ENCODE data around the gene SARNP.
"Not testable (repeated sequence)": the region's sequence is repeated elsewhere in the genome, so short reads cannot be mapped to it uniquely, and the experiment has no call there.

Gene SARNP

DNA sequence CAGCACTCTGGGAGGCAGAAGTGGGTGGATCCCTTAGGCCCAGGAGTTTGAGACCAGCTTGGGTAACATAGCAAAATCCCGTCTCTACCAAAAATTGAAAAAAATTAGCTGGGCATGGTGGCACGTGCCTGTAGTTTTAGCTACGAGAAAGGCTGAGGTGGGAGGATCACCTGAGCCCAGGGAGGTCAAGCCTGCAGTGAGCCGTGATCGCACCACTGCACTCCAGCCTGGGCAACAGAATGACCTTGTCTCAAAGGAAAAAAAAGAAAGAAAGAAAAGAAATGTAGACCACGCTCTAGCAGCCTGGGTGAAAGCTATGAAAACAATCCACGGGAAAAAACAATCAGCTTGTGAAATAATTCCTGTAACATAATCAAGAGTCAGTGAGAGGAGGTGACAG is 29.0 kb downstream of the SARNP start:
- no peak for DNase-seq

DNA sequence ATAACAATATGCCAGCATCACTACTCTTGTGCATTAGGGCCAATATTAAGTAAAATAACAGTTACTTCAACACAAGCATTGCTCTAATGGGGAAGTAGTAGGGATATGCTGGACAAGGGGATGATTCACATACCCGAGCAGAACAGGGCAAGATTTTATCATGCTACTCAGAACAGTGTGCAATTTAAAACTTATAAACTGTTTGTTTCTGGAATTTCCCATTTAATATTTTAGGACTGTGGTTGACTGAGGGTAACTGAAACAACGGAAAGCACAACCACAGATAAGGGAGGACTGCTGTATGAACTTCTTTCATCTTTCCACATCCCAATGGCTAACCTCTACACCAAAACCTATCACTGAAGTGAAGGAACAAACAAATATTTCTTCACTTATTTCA is 36.8 kb downstream of the SARNP start:
- no peak for DNase-seq

DNA sequence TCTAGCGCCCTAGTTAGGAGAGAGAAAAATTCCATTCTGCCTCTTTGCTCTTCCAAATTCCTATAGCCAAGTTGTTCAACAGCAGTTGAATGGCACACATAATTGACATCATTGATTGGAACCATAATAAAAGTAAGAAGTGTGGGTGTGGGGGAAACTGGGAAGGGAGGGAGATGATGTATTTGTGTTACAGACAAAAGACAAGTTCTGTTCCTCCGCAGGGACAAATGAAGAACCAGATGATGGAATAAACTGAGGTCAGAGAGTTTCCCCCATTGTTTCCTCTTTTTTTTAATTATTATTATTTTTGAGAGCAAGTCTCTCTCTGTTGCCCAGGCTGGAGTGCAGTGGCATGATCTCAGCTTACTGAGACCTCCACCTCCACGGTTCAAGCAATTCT is 39.7 kb downstream of the SARNP start:
- no peak for DNase-seq

DNA sequence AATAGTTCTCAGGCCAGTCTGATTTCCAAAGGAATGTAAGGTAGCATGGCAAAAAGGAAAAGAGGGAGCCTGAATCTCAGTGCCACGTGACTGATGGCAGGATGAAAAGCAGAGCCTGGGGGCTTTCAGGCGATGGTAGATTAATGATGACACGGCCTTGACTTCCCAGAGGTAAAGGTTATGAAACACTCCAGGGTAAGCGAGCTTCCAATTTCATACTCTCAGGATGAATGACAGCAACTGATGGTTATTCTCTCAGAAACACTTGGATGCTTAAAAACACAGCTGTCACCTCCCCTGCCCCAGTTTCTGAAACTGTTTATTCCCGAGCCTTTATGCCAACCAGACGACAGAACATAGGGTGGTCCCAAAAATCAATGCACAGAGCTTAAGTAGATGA is 45.8 kb downstream of the SARNP start:
- DNase-seq: no peak

DNA sequence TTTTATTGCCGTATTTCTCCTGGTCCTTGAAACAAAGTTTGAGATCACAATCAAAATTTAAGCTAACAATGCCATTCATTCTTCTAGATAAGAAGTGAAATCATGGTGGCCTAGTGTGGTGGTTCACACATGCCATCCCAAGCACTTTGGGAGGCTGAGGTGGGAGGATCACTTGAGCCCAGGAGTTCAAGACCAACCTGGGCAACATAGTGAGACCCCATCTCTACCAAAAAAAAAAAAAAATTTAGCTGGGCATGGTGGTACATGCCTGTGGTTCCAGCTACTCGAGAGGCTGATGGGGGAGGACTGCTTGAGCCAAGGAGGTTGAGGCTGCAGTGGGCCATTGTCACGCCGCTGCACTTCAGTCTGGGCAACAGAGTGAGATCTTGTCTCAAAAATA is 50.4 kb downstream of the SARNP start:
- DNase-seq: no peak

DNA sequence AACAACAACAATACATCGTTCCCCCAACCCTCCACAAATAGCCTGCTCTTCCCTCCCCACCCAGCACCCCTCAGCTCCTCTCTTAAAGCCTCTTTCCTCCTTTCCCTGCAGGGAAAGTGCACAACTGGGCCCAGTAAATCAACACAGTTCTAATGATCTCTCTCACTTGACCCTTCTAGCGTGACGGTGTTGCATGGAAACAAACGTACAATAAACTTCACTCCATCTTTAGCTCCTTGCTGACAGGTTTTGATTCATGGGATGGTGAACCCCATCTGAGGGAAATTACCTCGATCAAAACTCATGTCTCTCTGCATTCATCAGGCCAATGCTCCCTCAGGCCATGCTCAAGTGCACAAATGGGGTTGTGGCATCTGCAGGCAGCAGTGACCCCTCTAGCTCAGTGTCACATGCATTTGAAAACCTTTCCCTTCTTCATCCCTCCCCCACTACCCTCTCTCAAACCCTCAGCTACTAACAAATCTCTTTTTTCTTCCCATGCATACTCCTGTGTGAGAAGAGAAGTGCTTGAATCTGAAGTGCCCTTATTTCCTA is 51.7 kb downstream of the SARNP start:
- DNase-seq: no peak

DNA sequence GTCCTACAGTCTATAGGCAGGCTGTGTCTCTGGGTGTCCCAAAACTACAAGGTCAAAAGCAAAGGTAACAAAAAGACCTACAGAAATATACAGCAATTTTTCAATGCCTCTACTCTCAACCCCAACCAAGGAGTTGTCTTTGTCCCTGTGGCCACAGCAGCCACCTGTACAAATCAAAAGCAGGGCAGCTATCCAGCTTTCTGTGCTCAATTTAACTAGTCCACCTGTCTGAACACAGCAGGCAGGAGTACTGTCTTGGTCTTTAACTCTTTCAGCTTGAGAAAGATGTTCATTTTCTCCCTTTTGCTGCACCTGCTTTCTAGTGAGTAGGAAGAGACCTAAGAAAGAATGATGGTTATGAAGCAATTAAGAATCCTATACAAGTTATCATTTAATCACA is 54.9 kb downstream of the SARNP start:
- DNase-seq: no peak

DNA sequence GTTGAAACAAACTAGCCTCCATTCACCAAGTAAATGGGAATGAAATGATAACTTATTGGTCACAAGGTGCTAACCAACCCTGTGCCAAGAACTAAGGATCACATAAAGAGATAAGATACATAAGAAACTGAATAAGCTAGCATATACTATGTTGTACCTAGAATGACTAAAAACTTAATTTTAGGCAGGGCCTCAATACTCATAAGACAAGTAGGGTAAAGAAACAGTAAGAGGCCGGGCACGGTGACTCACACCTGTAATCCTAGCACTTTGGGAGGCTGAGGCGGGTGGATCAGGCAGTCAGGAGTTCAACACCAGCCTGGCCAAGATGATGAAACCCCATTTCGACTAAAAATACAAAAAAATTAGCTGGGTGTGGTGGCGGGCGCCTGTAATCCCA is 56.9 kb downstream of the SARNP start:
- no peak for DNase-seq

DNA sequence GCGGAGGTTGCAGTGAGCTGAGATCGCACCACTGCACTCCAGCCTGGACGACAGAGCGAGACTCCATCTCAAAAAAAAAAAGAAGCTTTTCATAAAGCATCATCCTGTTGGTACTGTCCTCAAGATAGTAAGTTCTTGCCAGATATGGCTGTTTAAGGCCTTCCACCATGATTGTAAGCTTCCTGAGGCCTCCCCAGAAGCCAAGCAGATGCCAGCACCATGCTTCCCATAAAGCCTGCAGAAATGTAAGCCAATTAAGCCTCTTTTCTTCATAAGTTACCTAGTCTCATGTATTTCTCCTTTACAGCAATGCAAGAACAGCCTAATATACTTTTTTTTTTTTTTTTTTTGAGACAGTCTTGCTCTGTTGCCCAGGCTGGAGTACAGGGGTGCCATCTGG is 58.9 kb downstream of the SARNP start:
- DNase-seq: not testable (repeated sequence)

DNA sequence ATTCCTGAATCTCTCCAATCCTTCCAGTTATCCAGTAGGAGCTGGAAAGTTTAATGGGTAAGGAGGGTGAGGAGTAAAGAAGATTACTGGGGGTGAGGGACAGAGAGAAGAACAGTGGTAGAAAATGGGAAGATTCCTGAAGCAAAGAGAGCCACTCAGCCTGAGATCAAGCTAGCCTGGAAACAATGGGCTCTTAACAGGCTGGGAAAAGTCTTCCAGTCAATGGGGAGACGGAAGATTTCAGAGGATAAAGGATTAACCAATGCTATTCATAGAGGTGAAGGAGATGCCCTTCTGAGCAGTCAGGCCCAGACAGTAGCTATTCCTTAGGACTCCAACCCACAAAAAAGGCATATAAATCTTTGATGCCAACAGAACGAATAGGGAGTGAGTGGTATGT is 59.8 kb downstream of the SARNP start:
- DNase-seq: no peak

DNA sequence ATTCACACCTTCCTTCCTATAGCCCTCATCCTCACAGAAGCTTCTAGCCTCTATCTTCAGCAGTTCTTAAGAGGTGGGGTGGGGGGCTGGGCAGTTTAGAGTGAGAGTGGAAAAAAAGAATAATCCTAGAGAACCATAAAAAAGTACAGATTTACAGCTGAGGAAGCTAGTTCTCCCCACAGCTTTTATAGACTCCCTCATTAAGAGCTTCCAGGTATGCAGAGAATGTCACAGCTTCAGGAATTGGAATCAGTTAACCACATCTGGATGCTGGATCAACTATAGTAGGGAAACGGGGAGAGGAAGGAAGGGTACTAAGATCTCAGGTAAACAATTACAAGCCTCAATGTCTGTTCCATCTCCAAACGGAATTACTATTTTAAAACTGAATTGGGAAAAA is 62.3 kb downstream of the SARNP start:
- no peak for DNase-seq

DNA sequence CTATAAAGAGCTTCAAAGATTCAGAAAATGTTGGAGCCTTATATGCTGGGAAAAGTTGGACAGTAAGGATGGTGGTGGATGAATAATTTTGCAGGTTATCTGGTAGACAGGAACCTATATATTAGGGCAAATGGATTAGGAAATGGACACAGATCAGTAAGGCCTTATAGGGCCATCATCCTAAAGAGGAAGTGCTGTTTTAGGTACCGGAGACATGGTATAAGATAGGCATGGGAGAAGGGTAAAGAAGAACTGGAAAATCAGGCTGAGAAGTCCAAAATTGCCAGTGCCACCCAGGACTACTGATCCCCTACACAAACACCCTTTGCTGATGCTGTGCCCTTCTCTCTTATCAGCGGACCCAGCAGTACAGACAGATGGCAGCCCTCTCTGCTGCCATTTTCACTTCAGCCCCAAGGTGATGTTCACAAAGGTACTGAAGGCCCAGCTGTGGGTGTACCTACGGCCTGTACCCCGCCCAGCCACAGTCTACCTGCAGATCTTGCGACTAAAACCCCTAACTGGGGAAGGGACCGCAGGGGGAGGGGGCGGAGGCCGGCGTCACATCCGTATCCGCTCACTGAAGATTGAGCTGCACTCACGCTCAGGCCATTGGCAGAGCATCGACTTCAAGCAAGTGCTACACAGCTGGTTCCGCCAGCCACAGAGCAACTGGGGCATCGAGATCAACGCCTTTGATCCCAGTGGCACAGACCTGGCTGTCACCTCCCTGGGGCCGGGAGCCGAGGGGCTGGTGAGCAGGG is 69.1 kb downstream of the SARNP start:
- no peak for DNase-seq

DNA sequence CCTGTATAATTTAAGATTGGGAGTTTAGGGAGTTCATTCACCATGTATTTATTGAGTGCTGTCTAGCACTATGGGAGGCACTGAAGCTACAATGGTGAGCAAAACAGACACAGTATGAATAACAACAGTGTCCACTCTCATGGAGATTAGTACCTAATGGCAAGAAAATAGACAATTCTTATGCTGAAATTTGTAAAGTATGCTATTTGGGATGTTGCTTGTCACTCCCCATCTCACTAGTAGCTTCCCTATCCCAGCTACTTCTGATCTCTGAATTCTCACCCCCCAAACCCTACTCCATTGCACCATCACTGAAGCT is 70.7 kb downstream of the SARNP start:
- no peak for DNase-seq

DNA sequence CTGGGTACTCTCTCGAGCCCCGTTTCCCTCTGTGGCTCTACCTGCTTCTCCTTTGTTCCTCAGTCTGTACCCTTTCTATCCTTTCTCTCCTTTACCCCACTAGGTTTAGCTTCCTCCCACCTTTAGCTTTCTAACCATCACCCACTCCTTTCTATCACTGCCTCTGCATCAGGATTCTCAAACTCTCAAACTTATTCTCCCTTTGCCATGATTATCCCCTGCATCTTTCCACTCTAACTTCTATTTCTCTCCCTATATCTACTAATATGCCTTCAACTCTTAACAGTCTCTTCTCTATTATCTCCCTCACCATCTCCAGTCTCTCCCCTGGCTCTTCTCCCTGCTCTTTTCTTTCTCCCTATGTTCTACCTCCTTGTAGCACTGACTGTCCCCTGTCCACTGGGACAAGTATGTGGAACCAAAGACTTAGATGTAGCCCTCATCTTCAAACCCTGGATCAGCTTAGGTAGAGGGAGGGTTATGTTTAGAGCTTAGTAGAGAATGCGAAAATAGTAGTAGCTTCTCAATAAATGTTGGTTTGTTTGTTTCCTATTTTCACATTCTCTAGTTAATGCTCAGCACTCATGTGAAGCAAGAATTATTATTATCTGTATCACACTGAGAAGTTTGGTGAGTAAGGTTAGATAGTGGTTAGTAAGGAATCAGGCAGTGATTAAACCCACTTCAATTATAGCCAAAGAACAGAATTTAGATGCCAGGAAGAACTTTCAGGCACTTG is 71.2 kb downstream of the SARNP start:
- no peak for DNase-seq

DNA sequence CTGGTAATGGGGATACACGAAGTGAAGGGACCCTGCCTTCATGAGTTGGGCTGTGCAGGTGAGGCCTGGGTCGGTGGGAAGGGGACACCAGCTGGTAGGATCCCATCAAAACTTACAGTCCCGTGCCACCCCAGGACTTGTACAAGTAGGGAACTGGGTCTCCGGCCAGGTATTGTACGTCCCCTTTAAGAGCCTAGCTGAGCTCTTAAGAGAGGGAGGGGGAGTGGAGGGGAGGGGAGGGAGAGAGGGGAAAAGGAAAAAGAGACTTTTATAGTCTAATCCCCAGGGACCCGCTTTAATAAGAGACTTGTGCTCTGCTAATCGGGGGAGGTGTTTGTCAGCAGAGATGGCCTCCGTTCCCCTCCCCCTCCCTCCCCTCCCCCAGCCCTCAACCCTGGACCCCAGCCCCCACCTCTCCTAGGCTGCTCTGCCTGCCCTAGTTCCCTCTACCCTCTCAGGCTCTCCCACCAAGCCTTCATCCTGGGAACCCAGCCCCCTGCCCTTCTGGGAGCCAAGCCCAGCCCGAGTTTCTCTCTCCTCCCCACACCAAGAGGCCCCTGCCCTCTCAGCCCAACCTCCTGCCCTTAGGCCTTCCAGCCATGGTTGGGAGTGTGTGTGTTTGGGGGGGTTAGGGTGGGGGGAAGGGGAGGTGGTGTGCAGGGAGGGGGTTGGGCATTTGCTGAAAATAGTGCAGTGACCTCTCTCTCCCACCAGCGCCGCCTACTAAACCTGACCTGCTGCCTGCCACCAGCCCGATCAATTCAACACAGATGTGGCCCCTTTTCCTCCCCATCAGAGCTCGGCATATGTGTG is 72.0 kb downstream of the SARNP start:
- DNase-seq: no peak

DNA sequence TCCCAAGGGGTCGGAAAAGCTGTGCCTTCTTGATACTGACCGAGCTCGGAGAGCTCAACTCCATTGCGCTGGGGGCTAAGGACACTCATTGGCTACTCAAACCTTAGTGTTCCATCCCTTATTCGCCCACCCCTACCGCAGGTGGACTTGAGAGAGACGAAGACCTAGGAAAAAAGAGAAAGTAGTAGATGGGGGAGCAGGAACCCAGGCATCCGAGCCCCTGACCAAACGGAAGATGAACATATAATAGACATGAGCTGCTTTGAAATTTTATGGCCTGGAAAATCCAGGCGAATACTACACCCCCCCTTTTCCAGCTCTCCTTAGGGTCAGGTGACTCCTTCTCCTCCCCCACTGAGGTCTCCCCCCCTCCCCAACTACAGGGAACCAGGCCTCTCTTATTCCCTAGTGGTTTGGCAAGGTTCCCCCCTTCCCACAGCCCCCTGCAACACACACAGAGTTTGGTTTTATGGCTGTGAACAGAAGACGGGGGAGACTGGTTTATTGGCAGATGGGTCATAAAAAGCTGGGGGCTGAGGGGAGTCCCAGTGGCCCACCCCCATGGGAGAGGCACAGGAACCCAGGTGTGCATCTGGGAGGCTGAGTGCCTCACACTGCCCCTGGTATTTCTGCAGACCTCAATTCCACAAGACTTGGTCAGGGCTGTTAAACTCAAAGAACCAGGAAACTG is 73.0 kb downstream of the SARNP start:
- DNase-seq: no peak

DNA sequence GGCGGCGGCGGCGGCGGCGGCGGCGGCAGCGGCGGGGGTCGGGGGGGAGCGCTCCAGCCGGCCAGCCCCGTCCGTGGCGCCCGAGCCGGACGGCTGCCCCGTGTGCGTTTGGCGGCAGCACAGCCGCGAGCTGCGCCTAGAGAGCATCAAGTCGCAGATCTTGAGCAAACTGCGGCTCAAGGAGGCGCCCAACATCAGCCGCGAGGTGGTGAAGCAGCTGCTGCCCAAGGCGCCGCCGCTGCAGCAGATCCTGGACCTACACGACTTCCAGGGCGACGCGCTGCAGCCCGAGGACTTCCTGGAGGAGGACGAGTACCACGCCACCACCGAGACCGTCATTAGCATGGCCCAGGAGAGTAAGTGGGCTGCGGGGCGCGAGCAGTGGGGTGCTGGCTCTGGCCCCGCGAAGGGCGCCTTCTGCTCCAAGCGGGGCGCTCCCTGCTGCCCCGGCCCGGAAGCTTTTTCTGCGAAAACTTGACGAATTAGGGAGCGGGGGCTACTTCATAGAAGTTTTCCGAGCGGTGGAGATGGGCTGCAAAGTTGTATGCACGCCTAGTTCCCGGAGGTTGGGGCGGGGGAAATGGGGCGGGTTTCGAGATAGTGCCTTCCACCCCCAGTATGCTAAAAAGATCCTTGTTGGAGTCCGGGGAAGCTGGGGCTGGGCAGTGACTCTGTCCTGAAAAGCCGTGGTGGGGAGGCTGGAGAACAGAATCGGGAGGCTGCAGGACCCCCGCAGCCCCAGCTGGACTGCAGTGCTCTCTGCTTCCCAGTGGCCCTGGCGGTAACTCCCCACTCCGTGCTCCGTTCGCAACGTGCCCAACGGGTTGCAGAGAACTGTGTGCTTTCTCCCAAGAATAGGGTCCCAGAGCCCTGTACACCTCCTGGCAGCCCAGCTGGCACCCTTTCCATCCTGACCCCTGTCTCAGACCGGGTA is 73.9 kb downstream of the SARNP start:
- peak; percentile 21 to 33 for DNase-seq

DNA sequence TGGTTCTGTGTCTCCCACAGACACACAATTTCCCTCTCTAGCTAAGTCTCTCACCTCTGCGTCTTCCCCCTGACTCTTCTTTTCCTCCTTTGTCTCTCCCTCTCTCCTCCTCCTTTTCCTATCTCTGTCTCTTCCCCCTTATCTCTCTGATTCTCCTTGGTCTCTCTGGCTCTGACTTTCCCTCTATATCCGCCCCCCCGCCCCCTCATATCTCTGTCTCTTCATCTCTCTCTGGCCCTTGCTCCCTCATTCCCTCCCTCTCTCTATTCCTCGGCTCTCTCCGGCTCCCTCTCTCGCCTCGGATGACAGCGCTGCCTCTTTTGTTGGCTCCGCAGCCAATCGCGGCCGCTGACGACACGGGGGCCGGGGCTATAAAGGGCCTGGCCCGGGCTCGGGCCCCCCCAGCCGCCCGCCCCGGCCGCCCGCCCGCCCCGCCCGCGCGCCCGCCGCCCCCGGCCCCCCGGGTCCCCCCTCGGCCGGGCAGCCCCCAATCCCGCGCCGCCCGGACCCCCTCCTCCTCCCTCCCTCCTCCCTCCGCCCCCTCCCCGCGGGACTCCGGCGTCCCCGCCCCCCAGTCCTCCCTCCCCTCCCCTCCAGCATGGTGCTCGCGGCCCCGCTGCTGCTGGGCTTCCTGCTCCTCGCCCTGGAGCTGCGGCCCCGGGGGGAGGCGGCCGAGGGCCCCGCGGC is 74.7 kb downstream of the SARNP start, which contains the start of gene GDF11:
TSS of gene GDF11 (plus strand) at position 404 of the 687 bp plus-strand sequence. CDS start at position 599, 195 bp downstream.
- DNase-seq: peak; percentile 60 to 73

DNA sequence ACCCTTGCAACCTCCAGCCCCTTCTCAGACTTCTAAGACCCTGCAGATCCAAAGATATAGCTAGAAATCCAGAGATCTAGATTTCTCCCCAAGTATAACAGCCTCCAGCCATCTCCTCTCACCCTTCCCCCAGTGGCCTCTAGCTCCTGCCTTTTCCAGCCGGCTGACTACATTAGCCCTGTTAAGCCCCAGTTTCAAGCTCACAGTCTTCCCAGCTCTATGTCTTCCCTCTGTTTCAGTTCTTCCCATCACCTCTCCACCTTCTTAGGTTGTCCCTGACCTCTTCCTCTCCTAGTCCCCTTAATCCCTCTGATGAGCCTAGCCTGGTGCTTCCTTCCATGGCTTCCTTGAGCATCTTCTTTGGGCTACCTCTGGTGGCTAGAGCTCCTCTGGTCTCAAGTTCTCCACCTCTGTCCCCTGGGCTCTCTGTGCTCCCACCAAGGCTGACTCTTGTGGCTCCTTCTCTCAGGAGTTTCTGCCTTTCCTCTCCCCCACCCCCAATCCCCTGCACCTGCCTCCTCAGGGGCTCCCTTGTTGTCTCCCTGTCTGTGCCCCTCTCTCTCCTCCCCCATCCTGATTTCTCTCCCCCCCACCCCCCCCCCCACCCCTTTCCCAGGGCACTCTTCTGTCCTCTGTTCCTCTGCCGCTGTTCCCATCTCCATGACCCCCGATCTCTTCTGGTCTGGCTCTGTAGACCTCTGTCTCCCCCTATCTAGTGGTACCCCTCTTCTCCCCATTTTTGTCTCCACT is 75.4 kb downstream of the SARNP start:
- no peak for DNase-seq

DNA sequence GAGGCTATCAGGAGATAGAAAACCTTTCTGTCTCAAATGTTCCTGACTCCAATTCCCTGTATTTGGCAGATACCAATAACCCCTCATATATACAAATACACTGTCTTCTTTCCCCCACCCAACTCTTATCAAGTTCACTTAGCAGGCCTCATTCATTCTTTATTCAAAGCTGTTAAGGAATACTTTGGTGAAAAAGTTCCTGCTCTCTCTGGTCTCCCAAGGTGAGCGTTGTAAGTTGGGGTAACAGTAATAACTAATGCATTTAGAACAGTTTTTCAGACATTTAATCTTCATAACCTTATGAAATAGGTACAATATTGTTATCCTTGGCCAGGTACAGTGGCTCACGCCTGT is 78.5 kb downstream of the SARNP start:
- no peak for DNase-seq

Data from activated CD4-positive, alpha-beta T cell treated with anti-CD3 and anti-CD28 coated beads, Interleukin-2, amount 50 U/mL, for 4 hours (primary cell).